Stimulated activated CD8-positive, alpha-beta memory T cell treated with anti-CD3 and anti-CD28 coated beads, Interleukin-4, amount 100 ng/mL, for 24 hours (primary cell): ENCODE data around the gene CRYBG2.

ENCODE experiments used
- DNase-seq: peaks from one replicate; pipeline ENCODE4 v3.0.0-alpha.2; 2020; ENCODE audit warnings: low read depth

Gene CRYBG2

DNA sequence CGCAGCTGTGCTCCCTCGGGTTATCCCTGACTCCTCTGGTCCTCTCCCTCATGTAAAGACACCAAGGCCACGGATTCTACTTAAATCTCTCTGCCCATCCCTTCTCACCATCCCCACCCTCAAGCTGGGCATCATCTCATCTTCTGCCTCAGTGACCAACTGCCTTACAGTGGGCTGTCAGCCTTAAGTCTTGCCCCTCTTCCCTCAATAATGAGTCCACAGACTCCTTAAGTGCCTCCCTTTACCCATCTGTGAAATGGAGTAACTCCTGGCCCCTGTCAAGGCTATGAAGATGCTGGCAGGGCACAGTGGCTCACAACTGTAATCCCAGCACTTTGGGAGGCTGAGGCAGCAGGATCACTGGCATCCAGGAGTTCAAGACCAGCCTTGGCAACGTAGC is 62.0 kb downstream of the CRYBG2 start:
- DNase-seq: no peak

DNA sequence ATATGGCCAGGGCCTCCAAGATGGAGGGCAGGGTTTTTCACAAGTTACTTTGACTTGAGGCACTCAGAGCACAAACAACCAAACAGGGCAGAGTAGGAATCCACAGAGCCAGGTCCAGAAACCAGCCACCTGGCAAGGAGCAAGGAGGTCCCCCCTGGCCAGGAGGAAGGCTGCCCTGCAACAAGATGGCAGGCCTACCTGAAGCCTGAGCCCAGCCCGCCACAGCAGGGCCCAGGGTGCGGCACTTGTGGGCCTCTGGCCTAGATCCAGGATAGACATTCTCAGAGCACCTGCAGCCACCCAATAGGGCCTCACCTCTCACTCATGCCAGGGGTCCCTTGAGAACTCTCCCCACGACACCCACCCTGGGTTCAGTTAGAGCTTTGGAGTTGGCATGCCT is 62.5 kb downstream of the CRYBG2 start:
- DNase-seq: no peak

DNA sequence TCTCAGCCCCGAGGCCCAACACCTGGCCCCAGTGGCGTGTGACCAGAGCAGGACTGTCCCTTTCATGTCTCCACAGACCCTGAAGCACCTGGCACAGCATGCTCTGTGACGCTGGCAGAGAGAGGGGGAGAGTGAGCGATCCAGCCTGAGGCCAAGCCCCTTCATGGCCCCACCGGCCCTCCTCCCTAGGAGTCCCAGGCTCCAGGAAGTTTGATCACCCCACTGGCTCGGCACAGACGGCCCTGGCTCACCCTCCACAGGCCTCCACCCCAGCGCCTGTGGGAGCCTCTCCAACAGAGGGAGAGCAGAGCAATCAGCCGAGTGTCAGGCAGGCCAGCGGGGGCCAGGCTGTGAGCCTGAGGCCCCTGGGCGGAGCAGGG is 63.1 kb downstream of the CRYBG2 start:
- DNase-seq: no peak

DNA sequence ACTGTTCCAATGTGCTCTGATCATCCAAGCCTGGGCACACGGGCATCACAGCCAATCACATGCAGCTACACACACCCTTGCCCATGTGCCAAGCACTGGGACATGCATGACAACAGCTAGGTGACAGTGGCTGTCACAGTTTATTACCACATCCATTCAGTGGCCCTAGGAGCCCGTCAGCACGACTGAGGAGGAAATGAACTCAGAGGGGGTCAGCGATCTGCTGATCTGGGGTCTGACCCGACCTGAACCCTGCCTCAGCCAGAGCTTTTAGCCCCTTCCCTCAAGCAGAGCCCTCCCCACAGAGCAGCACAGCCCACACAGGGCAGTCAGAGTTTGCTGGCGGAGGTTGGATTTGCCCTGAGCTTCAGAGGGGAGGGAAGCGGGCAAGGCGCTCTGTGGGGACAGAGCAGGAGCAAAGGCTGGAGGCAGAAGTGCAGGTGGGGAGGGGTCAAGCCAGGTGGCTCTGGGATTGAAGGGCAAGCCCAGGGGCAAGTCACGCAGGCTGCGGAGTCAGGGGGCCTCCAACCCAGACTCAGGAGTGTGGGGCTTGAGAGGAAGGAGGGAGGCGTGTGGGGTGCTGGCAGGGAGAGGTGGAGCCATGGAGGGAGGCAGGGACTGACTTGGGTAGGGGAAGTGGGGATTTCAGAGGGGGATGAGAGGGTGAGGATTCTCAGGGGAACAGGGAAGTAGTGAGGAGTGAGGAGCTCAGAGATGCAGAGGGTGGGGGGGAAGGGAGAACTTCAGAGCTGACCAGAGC is 63.6 kb downstream of the CRYBG2 start:
- DNase-seq: no peak

DNA sequence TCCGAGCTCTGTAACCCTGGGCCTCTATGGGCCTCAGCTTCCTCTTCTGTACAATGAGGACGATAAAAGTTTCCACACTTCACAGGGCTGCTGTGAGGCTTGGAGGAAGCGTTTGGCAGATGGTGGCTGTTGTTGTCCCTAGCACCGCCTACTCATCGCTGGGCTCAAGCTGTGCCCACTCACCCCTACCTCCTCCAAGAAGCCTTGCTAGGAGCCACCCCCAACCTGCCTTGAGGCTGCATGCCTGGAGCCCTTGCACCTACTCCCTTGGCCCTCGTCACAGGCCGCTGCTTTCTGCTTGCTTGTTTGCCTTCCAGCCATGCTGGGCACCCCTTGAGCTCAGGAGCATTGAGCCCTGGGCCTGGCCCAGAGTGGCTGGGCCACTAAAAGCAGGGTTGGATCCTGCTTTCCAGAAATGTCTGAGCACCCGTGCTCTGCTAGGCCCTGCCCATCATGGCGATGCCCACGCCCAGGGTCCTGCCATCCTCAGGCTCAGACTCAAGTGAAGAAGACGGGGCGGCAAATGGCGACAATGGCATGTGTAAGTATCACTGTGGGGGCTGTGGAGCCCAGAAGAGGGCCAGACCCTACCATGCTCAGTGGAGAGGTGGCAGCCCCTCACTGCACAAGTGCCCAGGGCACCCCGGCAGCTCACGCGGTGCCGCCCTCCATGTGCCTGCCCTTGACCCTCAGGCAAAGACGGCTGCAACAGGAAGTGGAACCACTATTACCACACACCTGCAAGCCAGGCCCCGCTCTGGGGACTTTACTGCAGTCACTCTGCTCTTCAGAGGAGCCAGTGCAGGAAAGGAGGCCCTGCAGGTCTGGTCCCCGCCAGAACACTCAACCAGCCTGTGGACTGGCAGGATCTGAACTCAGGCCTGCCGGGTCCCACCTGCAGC is 64.5 kb downstream of the CRYBG2 start:
- no peak for DNase-seq

DNA sequence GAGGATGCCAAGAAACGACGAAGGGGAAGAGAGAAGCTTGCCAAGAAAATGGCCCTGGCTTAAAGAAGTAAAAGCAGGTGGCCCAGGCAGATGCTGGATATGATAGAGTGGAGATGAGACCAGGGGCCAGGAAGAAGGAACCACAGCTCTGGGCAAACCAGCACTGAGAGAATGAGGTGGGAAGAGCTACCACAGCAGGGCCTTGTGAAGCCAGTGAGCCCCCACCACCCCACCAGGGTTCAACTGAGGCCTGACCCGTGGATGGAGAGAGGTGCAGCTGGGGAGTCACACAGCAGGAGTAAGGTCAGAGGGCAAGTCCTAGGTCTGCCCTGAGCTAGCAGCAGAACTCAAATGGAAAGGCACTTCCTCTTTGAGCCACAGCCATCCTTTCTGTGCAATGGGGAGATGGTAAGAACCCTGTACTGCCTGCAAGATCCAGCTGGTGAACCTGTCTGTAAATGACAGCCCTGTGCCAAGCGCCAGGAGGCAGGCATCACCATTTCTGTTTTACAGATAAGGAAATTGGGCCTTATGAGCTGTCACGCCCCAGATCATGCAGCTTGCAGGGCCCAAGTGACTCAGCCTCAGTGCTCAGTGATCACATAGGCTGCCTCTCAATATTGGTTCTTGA is 65.5 kb downstream of the CRYBG2 start:
- peak; percentile 54 for DNase-seq

DNA sequence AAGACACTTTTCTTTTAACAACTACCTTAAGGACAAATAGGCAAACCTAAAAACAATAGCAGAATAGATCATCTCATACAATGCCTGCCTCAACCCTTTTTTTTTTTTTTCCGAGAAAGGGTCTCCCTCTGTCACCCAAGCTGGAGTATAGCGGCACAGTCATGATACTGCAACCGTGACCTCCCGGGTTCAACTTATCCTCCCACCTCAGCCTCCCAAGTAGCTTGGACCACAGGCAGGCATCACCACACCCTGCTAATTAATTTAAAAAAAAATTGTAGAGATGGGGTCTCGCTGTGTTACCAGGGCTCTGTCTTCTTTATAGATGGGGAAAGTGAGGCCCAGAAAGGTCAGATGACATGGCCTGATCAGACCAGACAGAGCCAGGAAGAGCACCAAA is 66.1 kb downstream of the CRYBG2 start:
- no peak for DNase-seq

DNA sequence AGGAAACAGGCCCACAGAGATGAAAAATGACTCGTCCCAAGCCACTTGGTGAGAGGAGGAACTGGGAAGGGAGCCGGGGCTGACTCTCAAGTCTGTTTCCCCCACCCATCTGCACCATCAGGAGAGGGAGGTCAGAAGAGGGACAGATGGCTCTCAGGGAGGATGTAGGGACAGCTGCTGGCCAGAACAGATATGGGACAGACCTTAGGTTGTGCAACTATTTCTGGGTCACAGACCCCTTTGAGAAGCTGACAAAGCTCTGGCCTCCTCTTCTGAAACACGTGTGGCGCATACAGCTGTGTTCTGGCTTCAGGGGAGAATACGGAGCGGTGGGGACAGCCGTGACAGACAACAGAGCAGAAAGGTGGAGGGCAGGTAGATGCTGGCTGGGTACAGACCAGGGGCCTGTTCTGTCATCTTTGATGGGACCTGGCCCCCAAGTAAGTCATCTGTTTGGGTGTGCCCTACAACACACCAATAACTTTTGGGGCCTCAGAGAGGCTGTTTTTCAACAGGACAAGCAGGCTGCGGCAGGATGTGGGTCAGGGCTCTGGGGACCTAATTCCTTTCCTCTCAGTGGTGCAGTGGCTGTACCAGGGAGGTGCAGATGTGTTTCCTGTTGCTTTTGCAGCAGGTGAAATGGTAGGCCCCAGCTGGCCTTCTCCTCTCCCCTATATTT is 66.8 kb downstream of the CRYBG2 start:
- DNase-seq: no peak

DNA sequence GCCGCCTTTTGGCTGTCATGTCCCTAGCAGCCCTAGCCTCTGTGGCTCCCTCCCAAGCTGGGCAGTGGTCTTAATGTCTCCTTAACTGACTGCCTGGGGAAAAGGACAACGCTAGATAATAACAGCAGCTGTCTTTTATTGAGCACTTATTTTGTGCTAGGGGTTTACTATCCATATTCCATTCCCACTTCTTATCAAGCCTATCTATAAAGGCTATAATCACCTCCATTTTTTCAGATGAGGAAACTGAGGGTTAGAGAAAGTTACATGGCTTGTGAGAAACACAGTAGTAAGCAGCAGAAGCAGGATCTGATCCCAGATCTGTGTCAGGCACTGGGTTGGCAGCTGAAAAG is 67.9 kb downstream of the CRYBG2 start:
- DNase-seq: no peak

DNA sequence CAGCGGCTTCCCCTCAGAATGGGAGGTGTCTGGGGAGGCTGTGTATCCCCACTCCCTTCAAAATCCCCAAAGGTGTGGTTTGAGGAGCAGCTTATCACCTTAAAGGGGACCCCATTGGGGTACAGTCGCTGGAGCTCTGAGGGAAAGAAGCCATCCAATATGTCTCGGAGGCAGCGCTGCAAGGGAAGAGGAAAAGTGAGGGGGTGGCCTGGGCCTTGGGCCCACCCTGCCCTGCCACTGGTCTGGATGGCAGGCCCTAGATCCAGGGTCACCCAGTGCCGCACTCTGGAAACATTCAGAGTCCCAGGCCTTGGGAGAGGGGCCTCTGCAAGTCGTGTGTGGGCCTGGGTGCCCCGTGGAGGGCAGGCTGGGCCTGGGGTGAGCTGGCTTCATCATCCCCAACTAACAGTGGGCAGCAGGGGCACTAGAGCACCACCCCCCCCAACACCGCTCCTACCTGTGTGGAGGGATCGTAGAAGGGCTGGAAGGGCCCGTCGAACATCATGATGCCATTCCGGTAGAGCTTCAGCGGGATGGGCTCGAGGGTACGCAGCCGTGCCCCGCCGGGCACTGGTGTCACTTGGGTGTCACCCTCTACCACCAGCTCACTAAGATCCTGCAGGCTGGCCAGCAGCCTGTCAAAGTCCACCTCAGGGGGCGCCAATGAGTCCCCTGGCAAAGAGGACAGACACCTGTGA is 68.4 kb downstream of the CRYBG2 start:
- DNase-seq: no peak

DNA sequence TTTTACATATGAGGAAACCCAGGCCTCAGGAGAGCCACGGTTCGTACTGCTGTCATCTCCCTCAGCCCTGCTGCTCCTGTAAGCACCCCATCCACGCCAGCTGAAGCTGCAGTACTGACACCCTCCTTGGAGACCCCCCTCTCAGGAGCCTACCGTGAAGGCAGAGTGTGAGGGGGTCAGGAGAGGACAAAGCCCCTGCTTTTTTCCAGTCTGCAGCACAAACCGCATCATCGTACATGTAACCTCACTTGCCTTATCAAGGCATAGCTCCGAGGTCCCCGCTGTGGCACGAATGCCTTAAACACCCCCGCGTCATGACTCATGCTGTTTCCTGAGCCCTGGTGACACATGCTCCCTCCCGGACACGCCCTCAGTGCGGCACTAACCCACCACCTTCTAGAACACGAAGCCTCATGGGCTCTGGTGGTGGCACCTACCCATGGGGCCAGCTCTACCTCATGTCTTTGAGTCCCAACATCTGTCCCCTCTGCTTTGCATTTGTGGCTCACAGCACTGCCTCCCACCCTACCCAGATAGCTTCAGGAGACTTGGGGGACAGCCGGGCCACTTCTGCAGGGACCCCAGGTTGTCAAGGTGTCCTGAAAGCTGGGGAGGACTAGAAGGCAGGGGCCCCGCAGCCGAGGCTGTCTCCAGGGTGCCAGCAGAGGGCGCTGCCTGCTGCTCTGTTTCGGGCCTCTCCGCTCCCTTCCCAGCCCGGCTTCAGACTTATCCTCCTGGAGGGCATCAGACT is 69.2 kb downstream of the CRYBG2 start:
- peak; percentile 93 for DNase-seq

DNA sequence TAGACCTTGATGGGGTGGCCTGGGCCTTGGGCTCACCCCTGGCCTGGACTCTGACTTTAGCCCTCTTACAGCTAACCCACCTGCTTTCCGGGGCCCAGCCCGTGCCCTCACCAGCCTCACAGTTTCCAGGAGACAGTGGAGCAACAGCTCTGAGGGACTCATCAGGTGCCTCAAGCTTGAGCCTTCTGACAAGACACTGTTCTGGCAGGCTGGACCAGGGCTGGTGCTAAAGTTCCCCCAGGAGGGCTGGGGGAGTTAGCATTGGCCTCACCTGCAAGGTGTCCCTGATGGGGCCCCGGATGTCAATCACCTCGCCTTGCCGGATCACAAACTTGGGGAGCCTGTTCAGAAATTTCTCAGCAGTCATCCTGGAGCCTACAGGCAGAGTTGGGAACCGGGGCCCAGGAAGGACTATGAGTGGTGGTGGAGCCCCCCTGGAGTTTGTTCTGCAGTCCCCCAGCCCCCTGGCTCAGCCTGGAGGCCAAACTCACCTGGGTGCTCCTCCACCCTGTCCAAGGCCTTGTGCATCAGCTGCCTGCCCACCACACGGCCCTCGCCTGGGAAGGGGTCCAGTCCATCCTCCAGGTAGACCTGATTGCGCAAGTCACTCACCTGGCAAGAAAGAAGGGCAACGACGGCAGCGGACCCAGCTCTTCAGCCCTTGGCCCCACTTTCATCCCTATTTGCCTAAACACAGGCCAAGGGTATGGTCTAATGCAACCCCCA is 69.9 kb downstream of the CRYBG2 start:
- no peak for DNase-seq

DNA sequence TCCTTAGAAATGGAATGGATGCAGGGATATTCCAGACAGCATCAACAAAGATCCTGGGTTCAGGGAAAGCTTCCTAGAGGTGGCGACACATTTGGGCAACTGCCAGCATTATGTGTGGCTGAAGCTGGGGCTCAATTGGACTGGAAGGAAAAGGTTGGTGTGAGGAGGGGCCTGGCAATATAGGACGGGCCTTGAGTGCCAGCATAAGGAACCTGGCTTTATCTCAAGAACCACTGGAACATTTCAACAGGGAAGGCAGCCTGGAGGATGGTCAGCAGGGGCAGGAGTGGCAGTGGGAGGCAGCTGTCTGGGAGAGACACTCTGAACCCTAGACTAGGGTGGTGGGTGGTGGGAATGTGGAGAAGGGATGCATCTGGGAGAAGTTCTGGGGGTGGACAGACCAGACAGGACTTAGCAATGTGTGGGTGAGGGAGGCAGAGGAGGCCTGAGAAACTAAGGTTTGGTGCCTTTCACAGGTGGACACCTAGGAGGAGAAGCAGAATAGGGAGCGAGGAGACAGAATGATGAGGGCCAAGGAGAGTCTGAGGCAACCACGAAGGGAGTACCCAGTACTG is 70.6 kb downstream of the CRYBG2 start:
- DNase-seq: no peak

DNA sequence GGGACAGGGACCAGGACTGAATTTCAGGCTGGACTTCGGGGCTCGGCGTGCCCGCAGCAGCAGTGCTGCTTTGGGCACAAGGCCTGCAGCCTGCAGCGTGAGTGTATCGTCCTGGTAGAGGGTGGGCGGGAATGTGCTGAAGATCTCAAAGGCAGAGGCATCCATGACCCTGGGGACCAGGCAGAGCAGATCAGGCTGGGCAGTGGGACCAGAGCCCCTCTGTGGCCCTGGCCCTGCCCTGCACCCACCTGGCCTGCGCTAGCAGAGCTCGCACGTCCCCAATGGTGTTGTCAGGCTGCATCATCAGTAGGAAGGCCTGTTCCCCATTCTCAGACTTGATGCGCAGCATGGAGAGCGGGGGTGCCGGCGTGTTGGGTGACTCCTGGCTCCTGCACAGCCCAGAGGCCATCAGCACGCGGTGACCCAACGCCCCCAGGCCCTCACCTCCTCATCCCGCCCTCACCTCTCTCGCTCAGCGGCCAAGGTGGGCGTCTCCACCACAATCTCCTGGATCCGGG is 71.5 kb downstream of the CRYBG2 start:
- no peak for DNase-seq

DNA sequence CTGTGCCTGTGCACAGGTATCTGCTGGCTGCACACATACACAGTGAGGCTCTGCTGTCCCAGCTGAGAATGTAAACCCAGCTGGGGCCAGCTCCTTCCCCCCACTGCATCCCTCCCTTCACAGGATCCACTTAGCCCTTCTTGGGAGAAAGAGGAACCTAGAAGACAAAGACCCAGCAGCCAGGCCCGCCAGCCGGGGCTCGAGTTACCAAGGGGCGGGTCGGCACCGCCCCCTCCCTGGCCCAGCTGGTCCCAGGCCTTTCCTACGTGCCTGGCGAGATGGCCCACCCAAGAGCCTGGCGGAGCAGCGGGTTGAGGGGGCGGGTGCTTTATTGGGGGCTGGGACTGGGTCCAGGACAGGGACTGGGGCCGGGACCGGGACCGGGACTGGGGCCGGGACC is 72.0 kb downstream of the CRYBG2 start:
- no peak for DNase-seq

DNA sequence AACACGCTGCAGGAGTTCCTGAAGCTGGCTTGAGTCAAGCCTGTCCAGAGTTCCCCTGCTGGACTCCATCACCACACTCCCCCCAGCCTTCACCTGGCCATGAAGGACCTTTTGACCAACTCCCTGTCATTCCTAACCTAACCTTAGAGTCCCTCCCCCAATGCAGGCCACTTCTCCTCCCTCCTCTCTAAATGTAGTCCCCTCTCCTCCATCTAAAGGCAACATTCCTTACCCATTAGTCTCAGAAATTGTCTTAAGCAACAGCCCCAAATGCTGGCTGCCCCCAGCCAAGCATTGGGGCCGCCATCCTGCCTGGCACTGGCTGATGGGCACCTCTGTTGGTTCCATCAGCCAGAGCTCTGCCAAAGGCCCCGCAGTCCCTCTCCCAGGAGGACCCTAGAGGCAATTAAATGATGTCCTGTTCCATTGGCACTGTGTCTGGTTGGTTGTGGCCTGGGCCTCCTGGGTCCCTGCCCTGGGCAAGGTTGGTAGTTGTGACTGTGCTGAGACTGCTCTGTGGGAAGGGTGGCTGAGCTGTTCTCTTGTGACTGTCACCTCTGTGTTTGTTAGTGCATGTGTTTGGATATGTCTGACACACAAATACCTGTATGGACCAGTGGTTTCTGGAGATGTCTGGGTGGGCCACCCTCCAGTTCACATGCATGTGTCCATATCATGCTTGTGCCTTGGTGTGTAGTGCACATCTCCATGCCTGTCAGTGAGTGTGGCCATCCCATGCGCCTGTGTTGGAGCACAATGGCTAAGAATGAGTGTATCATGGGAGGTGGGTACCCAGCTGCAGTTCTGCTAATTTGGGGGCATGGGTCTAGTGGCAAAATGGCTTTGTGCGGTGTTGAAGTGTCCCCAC is 72.6 kb downstream of the CRYBG2 start:
- DNase-seq: no peak

DNA sequence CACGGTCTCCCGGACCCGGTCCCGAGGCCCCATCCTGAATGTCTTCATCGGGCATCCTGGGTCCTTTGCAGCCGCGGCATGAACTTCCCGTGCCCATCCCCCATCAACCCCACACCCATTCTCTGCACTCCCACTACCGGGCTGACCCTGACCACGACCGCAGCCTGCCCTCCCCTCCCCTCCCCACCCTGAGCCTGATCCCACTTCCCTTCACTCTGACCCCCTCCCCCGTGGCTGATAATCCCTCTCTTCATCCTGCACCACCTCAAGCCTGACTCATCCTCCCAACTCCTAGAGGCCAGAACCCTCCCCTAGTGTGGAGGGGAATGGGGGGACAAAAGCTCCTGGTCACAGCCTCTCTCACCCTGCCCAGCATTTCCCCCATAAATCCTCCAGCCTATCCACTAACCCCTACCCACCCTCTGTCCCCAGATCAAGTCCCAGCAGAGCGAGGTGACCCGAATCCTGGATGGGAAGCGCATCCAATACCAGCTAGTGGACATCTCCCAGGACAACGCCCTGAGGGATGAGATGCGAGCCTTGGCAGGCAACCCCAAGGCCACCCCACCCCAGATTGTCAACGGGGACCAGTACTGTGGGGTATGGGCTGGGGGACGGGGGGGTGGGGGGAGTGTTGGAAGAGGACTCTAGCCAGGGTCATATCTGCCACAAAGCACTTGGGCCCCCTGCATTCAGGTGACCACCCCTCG is 73.4 kb downstream of the CRYBG2 start:
- no peak for DNase-seq
